NK-92 (cell line): ENCODE measurements around the gene POU2F1.

Experiments used
- DNase-seq: peaks from one replicate; lab custom pipeline; 2025; ENCODE audit not compliant: unreplicated experiment; lab: John Stamatoyannopoulos, UW

POU2F1 gene

GRCh38 chr1:167357305-167357704, 136.6 kb downstream of the POU2F1 start:
- DNase-seq = no peak

- no peak for DNase-seq
These were observed 138.6 kb downstream of the POU2F1 start for GRCh38 chr1:167359295-167359694.

GRCh38 chr1:167360120-167360519, 139.4 kb downstream of the POU2F1 start:
- no peak for DNase-seq

GRCh38 chr1:167362638-167363037, 142.0 kb downstream of the POU2F1 start:
- no peak for DNase-seq

GRCh38 chr1:167364826-167365225, 144.1 kb downstream of the POU2F1 start:
- no peak for DNase-seq

GRCh38 chr1:167365360-167365759, 144.7 kb downstream of the POU2F1 start:
- DNase-seq = no peak

- DNase-seq = no peak
These were observed 147.0 kb downstream of the POU2F1 start for GRCh38 chr1:167367705-167368104.

GRCh38 chr1:167369175-167369574, 148.5 kb downstream of the POU2F1 start:
- no peak for DNase-seq

- no peak for DNase-seq
These were observed 149.2 kb downstream of the POU2F1 start for GRCh38 chr1:167369933-167370332.

GRCh38 chr1:167371030-167371429, 150.3 kb downstream of the POU2F1 start:
- no peak for DNase-seq

GRCh38 chr1:167373398-167373797, 152.7 kb downstream of the POU2F1 start:
- no peak for DNase-seq

GRCh38 chr1:167373986-167374385, 153.3 kb downstream of the POU2F1 start:
- no peak for DNase-seq

GRCh38 chr1:167375949-167376348, 155.3 kb downstream of the POU2F1 start:
- no peak for DNase-seq

- DNase-seq = no peak
These were observed 166.7 kb downstream of the POU2F1 start for GRCh38 chr1:167387251-167387910.

- DNase-seq = no peak
These were observed 168.3 kb downstream of the POU2F1 start for GRCh38 chr1:167388976-167389375.

GRCh38 chr1:167392200-167392696, 171.6 kb downstream of the POU2F1 start:
- no peak for DNase-seq

- DNase-seq = no peak
These were observed 179.8 kb downstream of the POU2F1 start for GRCh38 chr1:167400359-167400953.

GRCh38 chr1:167401260-167401873, 180.7 kb downstream of the POU2F1 start:
- no peak for DNase-seq

GRCh38 chr1:167404161-167404888, 183.6 kb downstream of the POU2F1 start:
- DNase-seq = no peak

- DNase-seq = no peak
These were observed 184.2 kb downstream of the POU2F1 start for GRCh38 chr1:167404908-167405307.

- no peak for DNase-seq
These were observed 187.7 kb downstream of the POU2F1 start for GRCh38 chr1:167408355-167408754.

- no peak for DNase-seq
These were observed 188.5 kb downstream of the POU2F1 start for GRCh38 chr1:167409183-167409582.
